KOPT-K1 (cell line): ENCODE measurements around the gene BRD3OS.

Experiments used
- H3K27ac ChIP-seq: fragments of 200-600 bp; sonication (generic); 2 replicates; pipeline ENCODE4 v1.5.1; 2016; ENCODE audit warnings: antibody characterized with exemption, mild to moderate bottlenecking, low read depth, low read length; ENCODE audit not compliant: poor library complexity, severe bottlenecking
- H3K36me3 ChIP-seq: fragments of 200-600 bp; sonication (generic); 2 replicates; pipeline ENCODE4 v1.5.1; 2017; ENCODE audit warnings: antibody characterized with exemption, mild to moderate bottlenecking, low read length, moderate library complexity; ENCODE audit not compliant: insufficient read depth
- H3K9me3 ChIP-seq: fragments of 200-600 bp; sonication (generic); 2 replicates; pipeline ENCODE4 v1.5.1; 2017; ENCODE audit warnings: antibody characterized with exemption, low read length, mild to moderate bottlenecking; ENCODE audit not compliant: insufficient read depth, poor library complexity, severe bottlenecking

Gene BRD3OS

DNA sequence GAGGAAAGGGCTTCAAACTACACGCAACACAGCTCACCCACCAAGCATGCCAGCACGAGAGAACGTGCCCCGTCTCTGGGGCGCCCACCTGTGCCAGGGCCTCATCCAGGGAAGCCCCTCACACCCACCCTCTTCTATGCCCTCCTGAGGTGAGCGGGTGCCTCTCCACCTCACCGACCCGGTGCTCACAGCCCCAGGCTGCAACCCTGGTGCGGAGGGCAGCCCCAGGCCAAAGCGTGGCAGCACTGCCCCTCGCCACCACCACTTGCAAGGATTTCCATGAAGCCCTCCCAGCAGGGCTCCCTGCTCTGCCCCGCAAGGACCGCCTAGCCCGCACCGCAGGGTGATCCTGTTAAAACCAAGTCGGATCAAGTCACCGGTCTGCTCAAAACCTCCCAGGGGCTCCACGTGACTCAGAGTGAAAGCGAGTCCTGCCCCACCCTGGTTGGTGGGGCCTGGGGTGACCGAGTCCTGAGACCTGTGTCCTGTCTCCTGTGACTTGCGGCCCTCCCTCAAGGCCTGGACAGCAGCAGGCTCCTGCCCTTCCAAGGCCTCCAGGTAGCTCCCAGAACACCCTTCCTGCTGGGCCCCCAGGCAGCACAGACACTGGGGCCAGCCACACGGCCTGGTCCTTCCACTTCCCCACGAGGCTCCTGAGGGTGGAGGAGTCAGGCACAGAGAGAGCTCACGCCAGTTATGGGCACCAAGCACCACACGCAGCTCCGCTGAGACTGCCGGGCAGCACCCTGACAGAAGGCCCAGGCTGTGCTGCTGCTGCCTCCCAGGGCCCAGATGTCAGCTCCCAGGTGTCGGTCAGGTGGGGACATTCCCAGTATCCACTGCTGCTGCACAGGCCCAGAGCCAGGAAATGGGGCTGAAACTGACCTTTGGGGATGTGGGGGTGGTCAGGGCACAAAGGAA lies 29.9 kb downstream of the BRD3OS start:
- Histone ChIP-seq H3K27ac (no peak overlapping the region), H3K36me3 (peaks cover 34% of the 10 kb centered on the region; the same call in 1 of the 2 replicates), H3K9me3 (no peaks in the 10 kb centered on the region)

DNA sequence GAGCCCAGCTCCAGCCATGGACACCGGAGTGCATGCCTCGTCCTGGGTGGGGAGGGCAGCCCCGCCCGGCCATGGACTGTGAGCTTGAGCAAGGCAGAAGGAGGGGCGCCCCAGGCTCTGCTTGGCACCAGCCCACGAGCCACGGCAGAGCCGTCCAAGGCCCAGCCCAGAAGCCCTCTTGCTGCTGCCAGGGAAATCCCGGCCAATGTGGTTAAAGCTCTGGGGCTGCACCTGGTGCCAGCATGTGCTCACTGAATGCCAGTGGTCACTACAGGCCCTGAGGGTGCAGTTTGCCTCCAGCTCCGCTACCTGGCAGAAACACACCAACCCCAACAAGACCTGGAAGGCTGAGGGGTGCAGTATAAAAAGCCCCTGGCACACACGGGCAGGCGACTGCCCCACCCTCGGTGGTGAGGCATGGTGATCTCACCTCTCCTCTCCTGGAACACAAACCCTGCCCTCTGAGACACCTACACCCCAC lies 30.7 kb downstream of the BRD3OS start:
- H3K9me3 ChIP-seq = no peaks in the 10 kb centered on the region
- H3K36me3 ChIP-seq = peaks cover 25% of the 10 kb centered on the region; the same call in 1 of the 2 replicates
- H3K27ac ChIP-seq = no peak overlapping the region

DNA sequence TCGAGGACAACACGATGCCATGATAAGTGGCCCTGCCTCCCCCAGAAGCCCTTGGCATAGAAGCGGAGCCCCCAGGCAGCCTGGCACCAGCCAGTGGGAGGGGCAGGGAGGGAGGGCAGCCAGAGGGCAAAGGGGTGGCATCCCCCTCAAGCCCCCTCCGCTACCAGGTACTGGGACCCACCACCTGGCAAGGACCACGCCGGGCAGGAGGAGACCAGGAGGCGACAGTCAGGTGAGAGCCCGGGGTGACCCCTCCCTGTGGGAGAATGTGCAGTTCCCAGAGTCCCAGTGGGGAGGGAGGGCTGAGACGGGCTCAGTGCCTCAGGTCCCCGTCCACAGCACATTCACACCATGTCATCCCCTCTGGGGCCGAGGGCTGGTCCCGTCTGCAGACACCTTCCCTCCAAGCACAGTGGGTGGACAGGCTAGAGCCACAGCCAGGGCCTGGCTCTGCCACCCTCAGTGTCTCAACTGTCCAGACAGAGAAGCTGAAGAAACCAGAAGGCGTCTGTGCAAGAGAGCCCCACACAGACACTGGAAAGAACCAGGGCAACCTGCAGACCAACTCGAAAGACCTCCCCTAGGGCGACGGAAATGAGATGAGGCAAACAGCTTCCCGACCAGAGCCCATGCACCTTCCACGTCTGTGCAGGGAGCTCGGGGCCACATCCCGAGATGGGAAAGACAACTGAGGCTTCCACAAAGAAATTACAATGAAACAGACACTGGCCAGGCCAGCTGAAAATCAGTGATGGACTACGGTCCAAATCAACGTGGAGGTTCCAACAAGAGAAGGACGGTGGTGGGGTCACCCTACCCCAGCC lies 31.4 kb downstream of the BRD3OS start:
- Histone ChIP-seq H3K36me3 (peaks cover 19% of the 10 kb centered on the region; the same call in 1 of the 2 replicates), H3K27ac (no peak overlapping the region), H3K9me3 (no peaks in the 10 kb centered on the region)

DNA sequence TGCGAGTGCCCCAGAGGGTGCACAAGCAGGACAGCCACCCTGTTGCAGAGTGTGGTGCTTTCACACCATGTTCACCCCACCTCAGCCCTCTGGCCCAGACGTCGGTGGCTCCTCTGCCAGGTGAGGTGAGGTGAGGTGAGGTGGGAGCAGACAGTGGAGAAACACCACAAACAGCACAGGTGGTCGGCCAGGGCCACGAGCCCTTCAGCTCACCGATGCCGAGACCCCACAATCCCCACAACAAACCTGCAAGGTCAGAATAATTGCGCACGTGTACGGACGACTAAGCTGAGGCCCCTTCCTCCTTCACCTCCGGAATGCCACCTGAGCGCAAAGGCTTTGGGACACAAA lies 32.0 kb downstream of the BRD3OS start:
- no peak overlapping the region for H3K27ac ChIP-seq
- H3K36me3 ChIP-seq = peaks cover 17% of the 10 kb centered on the region; the same call in 1 of the 2 replicates
- H3K9me3 ChIP-seq = no peaks in the 10 kb centered on the region

DNA sequence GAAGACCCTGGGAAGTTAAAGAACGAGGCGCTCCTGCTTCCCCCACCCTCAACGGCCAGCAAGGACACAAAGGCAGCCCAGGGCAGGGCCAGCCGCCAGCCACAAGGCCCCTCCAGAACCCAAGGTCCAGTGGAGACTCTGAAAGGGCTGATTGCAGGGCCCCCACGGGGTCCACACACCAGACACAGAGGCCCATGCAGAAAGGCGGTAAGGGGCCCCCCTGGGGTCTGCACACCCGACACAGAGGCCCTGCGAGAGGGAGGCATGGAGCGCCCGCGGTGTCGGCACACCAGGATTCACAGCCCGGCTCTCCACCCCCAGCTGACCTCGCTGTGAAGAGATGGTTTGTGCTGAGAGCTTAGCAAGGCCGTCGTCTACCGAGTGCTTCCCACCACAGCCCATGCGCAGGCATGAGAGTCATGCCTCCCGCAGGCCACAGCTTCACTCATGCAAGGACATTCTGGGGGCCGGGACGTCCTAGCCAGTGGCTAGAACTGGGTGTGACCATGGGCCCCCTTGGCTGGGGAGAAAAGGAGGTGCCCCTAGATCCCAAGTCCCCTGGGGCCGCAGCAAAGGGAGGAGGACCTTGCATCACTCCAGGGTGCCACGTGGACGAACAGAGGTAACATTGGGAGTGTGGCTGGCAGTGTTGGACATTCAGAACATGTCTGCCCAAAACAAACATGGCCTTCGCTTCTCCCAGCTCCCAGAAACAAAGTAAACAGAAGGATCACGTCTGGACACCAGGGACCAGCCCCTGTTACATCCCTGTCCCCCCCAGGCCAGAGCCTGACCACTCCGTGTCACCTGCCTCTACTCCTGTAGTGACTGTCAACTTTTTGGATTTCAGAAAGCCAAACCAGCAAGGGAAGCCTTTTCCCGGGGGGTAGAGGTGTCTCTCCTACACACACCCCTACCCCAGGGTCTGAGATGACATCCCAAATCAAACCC lies 32.7 kb downstream of the BRD3OS start:
- Histone ChIP-seq H3K36me3 (peaks cover 10% of the 10 kb centered on the region; the same call in 1 of the 2 replicates), H3K9me3 (no peaks in the 10 kb centered on the region), H3K27ac (no peak overlapping the region)

DNA sequence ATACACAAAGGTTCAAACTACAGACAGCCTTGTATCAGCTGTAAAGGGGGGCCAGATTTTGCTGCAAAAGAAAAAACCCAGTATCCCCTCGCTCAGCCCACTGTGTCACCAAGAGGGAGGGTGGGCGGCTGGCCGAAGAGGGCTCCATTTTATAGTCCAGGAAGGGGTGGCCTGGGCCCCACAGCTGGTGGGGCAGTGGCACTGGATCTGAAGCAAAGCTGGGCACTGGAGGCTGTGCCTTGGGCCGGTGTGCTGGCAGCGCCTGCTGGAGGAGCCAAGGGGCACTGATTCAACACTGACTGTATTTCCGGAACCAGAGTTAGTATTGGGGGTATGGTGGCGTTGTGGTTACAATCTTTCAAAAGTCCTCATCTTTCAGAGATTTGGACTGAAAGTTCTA lies 33.4 kb downstream of the BRD3OS start:
- peaks cover 3% of the 10 kb centered on the region; the same call in 1 of the 2 replicates for H3K36me3 ChIP-seq
- H3K27ac ChIP-seq = no peak overlapping the region

DNA sequence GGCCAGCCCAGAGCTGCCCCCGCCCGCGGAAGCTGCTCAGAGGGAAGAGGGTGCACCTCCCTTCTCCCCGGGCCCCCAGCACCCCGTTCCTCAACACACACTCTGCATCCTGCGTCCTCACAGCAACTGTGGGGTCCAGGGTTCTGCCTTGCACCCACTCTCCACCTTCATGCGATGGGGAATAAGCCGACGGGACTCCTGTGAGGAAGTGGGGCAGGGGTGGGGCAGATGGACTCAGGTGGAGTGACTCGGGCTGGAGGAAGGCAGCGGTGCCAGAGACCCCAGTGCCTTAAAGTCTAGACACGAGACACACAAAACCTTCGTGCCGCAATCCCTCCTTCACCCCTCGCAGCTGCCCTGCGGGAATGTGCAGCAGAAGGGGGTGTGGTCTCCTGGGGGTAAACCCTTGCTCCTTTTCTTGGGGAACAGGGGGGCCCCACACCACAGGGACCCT lies 33.9 kb downstream of the BRD3OS start:
- H3K36me3 ChIP-seq = no peaks in the 10 kb centered on the region; the same call in 1 of the 2 replicates
- no peak overlapping the region for H3K27ac ChIP-seq
- H3K9me3 ChIP-seq = no peaks in the 10 kb centered on the region

More for the DNA sequence above, 33.4 kb downstream of the BRD3OS start:
- H3K9me3 ChIP-seq = no peaks in the 10 kb centered on the region

DNA sequence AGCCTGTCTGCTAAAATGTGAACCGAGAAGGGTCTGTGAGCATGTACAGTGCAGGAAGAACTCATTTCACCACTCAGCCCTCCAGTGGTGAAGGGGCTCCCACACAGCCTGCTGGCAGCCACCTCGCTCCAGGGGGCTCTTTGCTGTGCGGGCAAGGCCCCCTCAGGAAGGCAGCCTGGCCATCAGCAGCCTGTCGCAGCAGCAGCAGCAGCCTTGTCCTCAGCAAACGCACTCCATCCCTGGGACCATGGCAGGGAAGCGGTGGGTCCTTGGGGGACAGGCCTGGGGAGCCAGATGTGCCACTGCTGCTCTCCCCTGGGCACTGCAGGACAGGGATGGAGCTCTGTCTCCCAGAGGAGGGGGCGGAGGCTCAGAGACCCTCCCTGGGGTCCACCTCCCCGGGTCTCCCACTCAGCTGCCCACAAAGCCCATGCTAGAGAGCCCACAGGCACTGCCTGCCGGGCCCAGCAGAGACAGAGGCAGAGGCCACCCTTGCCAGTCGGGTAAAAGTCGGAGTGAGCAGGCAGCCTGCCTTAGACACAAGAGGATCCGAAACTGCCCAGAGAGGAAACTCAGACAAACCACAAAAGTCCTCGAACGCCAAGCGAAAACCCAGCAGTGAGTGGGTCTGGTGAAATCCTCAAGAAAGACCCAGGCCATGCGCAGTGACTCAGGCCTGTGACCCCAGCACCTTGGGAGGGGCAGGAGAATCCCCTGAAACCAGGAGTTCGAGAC lies 34.5 kb downstream of the BRD3OS start:
- Histone ChIP-seq H3K9me3 (no peaks in the 10 kb centered on the region), H3K27ac (no peak overlapping the region), H3K36me3 (no peaks in the 10 kb centered on the region; the same call in 1 of the 2 replicates)

DNA sequence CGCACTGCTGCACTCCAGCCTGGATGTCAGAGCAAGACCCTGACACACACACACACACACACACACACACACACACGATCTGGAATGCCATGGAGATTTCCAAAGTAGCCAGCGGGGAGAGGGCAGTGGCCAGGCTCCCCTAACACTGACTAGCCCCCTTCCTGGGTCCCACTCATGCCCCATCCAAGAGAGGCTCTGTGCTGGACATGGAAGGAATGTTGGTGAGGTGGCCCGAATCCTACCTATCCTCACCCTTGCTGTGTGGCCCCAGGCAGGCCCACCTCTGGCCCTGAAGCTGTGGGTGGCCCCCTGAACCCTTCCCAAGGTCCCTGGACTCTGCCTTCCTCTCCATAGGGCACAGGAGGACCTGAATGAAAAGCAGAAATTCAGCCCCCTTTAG lies 35.3 kb downstream of the BRD3OS start:
- no peaks in the 10 kb centered on the region; the same call in 1 of the 2 replicates for H3K36me3 ChIP-seq
- no peak overlapping the region for H3K27ac ChIP-seq

DNA sequence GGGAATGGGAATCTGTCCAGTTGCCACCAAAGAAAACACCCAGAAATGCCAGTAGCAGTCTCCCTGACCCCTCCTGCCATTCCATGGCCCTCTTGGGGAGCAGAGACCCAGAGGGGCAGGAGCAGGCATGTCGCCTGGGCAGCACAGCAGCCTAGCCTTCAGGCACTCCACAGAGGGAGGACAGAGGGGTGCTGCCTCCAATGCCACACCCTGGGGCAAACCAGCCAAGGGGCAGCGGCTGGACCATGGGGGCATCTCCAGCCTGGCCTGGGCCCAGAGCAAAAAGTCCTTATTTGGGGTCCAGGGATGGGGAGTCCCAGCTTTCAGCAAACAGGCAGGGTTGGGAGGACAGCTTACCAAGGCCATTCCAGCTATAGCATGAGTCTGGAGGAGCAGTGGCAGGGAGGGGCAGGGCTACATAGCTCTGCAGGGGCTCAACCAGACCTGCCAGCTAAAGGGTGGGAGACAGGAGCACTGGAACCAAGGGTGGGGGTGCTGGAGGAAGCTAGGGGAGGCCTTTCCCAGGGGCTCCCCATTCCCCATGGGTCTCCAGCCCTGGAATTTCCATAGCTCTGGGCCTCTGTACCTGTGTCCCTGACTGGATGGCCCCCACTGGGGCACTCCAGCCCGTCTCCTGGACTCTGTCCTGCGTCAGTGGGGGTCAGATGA lies 35.9 kb downstream of the BRD3OS start:
- Histone ChIP-seq H3K27ac (no peak overlapping the region), H3K36me3 (no peaks in the 10 kb centered on the region; the same call in 1 of the 2 replicates), H3K9me3 (no peaks in the 10 kb centered on the region)

More for the DNA sequence above, 35.3 kb downstream of the BRD3OS start:
- H3K9me3 ChIP-seq = no peaks in the 10 kb centered on the region

DNA sequence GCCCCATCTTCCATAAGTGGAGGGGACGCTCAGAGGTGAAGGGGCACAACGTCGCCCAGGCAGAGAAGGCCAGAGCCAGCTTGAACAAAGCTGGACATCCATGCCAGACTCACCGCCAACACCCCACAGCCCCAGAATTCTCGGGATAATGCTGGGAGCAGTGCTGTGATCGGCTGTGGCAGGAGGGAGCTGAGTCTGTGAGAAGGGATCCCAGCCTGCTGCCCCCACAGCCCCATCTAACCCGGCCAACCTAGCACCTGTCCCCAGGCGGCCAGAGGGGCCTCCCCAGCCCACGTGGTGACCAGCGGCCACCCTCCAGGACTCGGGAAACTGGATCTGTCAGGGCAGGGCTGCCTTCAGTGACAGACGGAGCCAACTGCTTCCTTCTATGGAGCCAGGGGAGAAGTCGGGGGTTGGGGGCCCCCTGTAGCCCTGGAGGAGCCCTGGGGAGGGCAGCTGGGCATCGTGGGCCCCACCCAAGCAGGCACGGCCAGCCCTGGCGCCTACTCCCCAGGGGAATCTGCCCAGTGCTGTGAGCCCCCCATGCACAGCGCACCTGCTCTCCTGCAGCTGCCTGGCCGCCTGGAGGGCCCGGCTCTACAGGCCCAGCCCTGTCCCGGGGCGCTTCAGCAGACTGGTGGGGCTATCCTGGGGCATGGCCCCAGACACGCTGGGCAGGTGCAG lies 36.5 kb downstream of the BRD3OS start:
- no peaks in the 10 kb centered on the region for H3K9me3 ChIP-seq
- no peak overlapping the region for H3K27ac ChIP-seq
- no peaks in the 10 kb centered on the region; the same call in 1 of the 2 replicates for H3K36me3 ChIP-seq

DNA sequence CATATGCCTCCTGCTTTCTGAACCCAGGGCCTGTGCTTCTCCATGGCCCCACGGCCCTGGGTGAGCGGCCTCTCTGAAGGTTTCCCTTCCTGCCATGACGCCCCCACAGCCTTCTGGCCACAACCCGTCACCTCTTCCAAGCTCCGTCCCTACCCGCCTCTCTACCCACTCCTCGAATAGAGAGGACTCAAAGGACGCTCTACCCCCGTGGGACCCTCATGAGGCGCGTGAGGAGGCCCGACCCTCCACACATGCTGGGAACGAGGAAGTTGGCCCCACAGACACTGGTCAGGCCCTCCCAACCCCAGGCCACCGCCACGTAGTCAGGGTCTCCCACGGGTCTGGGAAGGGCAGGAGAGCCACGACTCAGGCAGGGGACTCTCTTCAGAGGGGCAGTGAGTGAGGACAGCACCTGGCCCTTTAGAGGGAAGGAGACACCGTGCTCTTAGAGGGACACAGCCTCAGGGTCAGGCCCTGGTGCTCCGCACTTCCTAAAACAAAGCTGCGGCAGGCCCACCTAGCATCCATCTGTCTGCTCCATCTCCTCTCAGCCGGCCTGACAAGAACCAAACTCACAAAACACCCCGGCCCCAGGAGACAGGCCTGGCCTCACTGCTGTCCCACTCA lies 37.3 kb downstream of the BRD3OS start:
- Histone ChIP-seq H3K9me3 (no peaks in the 10 kb centered on the region), H3K36me3 (no peaks in the 10 kb centered on the region), H3K27ac (no peak overlapping the region)
